HCT116 (cell line): ENCODE results near the gene XIAP. TPM values are rescaled to one million over a fixed set of nuclear protein-coding genes. Genes with fewer than 3 reads are reported as not detected.

Source experiments
- ATAC-seq: fragments of 200-7000 bp; cut with Tn5 transposase; 2 replicates; pipeline ENCODE4 v1.9.1; 2020; ENCODE audit warnings: mild to moderate bottlenecking, moderate library complexity
- BruUV-seq: library from RNA; stranded (reverse); fragments of 400-500 nt; replicated peaks from 2 replicates; lab custom pipeline; 2021; lab: Mats Ljungman, UMichigan
- CTCF ChIA-PET: fragments of 300-600 bp; sonication (Branson Sonifier 250); formaldehyde crosslinking; loops from one replicate; lab custom pipeline; 2021; ENCODE audit warnings: antibody characterized with exemption; lab: Charles Lee
- POLR2A ChIA-PET: fragments of 300-600, 350-600 bp; sonication (Branson Sonifier 250); formaldehyde crosslinking; loops from one replicate; lab custom pipeline; 2021; ENCODE audit warnings: antibody characterized with exemption; lab: Charles Lee
- RAD21 ChIA-PET, 2 experiments: fragments of 300-600 bp; sonication (Branson Sonifier 250); formaldehyde crosslinking; loops; one replicate each; lab custom pipeline; 2023; ENCODE audit warnings: low total read pairs in 2 of 2; ENCODE audit not compliant: uncharacterized antibody in 2 of 2, unreplicated experiment in 2 of 2, low non-redundant PET in 1 of 2; lab: Charles Lee
- DNase-seq: peaks from one replicate; pipeline ENCODE4 v3.0.0-alpha.2; 2010; ENCODE audit warnings: low read depth, low spot score
- H2AFZ ChIP-seq: fragments of 200-600 bp; shearing (Covaris generic), sonication (generic); 2 replicates; pipeline ENCODE4 v1.6.1; 2017; ENCODE audit warnings: low read depth, mixed run types, mixed read lengths, antibody characterized with exemption, low read length; ENCODE audit not compliant: poor library complexity, severe bottlenecking
- H3K27ac ChIP-seq: 2 replicates; pipeline ENCODE4 v1.5.1; 2012; ENCODE audit warnings: low read depth, low read length
- H3K27me3 ChIP-seq: fragments of 200-600 bp; sonication (generic); 2 replicates; pipeline ENCODE4 v1.6.1; 2016; ENCODE audit warnings: mixed run types, low read length, mixed read lengths; ENCODE audit not compliant: insufficient read depth
- H3K36me3 ChIP-seq, 2 experiments: fragments of 200-500 bp in 1 of 2; fragments of 200-600 bp in 1 of 2; sonication (Bioruptor generic) in 1 of 2; sonication (generic) in 1 of 2; 2 replicates each; pipeline versions ENCODE4 v1.5.1 to v1.6.1; 2014 to 2016; ENCODE audit warnings: low read length in 2 of 2, inconsistent platforms in 1 of 2, mixed read lengths in 1 of 2, mixed run types in 1 of 2; ENCODE audit not compliant: insufficient read depth in 2 of 2, control insufficient read depth in 1 of 2
- H3K4me1 ChIP-seq, 2 experiments: fragments of 200-600 bp in 1 of 2; sonication (generic) in 1 of 2; 2 replicates each; pipeline versions ENCODE4 v1.5.1 to v1.6.1; 2012 to 2017; ENCODE audit warnings: low read length in 2 of 2, inconsistent platforms in 1 of 2, mild to moderate bottlenecking in 1 of 2, mixed read lengths in 1 of 2, mixed run types in 1 of 2, moderate library complexity in 1 of 2; ENCODE audit not compliant: insufficient read depth in 2 of 2, control insufficient read depth in 1 of 2
- H3K4me2 ChIP-seq: fragments of 200-600 bp; sonication (generic); 2 replicates; pipeline ENCODE4 v1.6.1; 2017; ENCODE audit warnings: mixed run types, low read length, mixed read lengths
- H3K4me3 ChIP-seq, 2 experiments: fragments of 200-600 bp in 1 of 2; sonication (generic) in 1 of 2; replicated peaks in 1 of 2; 2 replicates each; pipeline ENCODE4 v1.5.1; 2011 to 2016; ENCODE audit warnings: low read length in 2 of 2, control low read depth in 1 of 2, low read depth in 1 of 2, mild to moderate bottlenecking in 1 of 2, mixed read lengths in 1 of 2, mixed run types in 1 of 2
- H3K79me2 ChIP-seq: fragments of 200-600 bp; sonication (generic); 2 replicates; pipeline ENCODE4 v1.6.1; 2017; ENCODE audit warnings: mild to moderate bottlenecking, mixed run types, low read length, moderate library complexity, mixed read lengths; ENCODE audit not compliant: insufficient read depth
- H3K9ac ChIP-seq: fragments of 200-600 bp; sonication (generic); 2 replicates; pipeline ENCODE4 v1.6.1; 2016; ENCODE audit warnings: low read length, mixed read lengths
- H3K9me2 ChIP-seq: fragments of 200-600 bp; sonication (generic), shearing (Covaris generic); 2 replicates; pipeline ENCODE4 v1.6.1; 2017; ENCODE audit warnings: mixed run types, mild to moderate bottlenecking, moderate library complexity; ENCODE audit not compliant: insufficient read depth
- H3K9me3 ChIP-seq, 2 experiments: fragments of 200-500 bp in 1 of 2; fragments of 200-600 bp in 1 of 2; sonication (Bioruptor generic) in 1 of 2; sonication (generic) in 1 of 2; 2 replicates each; pipeline ENCODE4 v1.6.1; 2014 to 2017; ENCODE audit warnings: low read length in 2 of 2, mixed read lengths in 2 of 2, inconsistent platforms in 1 of 2, low read depth in 1 of 2, mild to moderate bottlenecking in 1 of 2, mixed run types in 1 of 2, moderate library complexity in 1 of 2; ENCODE audit not compliant: control insufficient read depth in 1 of 2, insufficient read depth in 1 of 2
- H4K20me1 ChIP-seq: fragments of 200-600 bp; sonication (generic), shearing (Covaris generic); 2 replicates; pipeline ENCODE4 v1.6.1; 2017; ENCODE audit warnings: mixed run types, mild to moderate bottlenecking, moderate library complexity; ENCODE audit not compliant: insufficient read depth
- FOSL1 ChIP-seq: IDR thresholded peaks from 2 replicates; pipeline ENCODE4 v1.6.1; 2012; ENCODE audit warnings: low read depth
- JUND ChIP-seq: IDR thresholded peaks from 2 replicates; pipeline ENCODE4 v1.6.1; 2012
- POLR2A ChIP-seq: IDR thresholded peaks from 2 replicates; pipeline ENCODE4 v1.7.0; 2011; ENCODE audit warnings: borderline replicate concordance; ENCODE audit not compliant: insufficient read depth, insufficient read length; ENCODE audit errors: extremely low read depth
- RAD21 ChIP-seq: IDR thresholded peaks from 2 replicates; pipeline ENCODE4 v1.6.1; 2012; ENCODE audit warnings: low read depth, mild to moderate bottlenecking
- SIN3A ChIP-seq: IDR thresholded peaks from 2 replicates; pipeline ENCODE4 v1.6.1; 2012; ENCODE audit warnings: low read depth
- TCF7L2 ChIP-seq: IDR thresholded peaks from 2 replicates; pipeline ENCODE4 v1.7.0; 2011; ENCODE audit warnings: borderline replicate concordance, inconsistent platforms; ENCODE audit not compliant: insufficient read depth, insufficient read length; ENCODE audit errors: extremely low read depth
- ZFX ChIP-seq: fragments of 450-650 bp; IDR thresholded peaks from 2 replicates; pipeline ENCODE4 v1.6.1; 2017
- intact Hi-C: fragments of 100-400 bp; cut with micrococcal nuclease; formaldehyde crosslinking; loops from 2 replicates; pipeline ENCODE4 v1.10.0; 2022
- total RNA-seq: library from RNA; stranded (reverse); gene quantifications from one replicate; pipeline ENCODE4 v1.2.1, GENCODE V29; 2021; ENCODE audit not compliant: unreplicated experiment
- TF ChIP-seq, protein P1 (sequence below): IDR thresholded peaks from 2 replicates; pipeline ENCODE4 v1.6.1; 2012
- TF ChIP-seq, protein P2 (sequence below): IDR thresholded peaks from 2 replicates; pipeline ENCODE4 v1.6.1; 2012
- TF ChIP-seq, protein P3 (sequence below): IDR thresholded peaks from 2 replicates; pipeline ENCODE4 v1.6.1; 2012; ENCODE audit warnings: low read depth

Gene XIAP
- total RNA-seq, 1 experiment from 2014 or later: 41.0 TPM

- no peak for ATAC-seq
- no peaks in the 10 kb centered on the region for H3K79me2 ChIP-seq
- no peaks in the 10 kb centered on the region for H4K20me1 ChIP-seq
- BruUV-seq: no TSS peak
- ChIA-PET RAD21 (no interaction called here), CTCF (no interaction called here), POLR2A (no interaction called here)
- H3K36me3 ChIP-seq: no peaks in the 10 kb centered on the region
- no peak overlapping the region for H3K4me2 ChIP-seq
- H3K4me1 ChIP-seq: no peaks in the 10 kb centered on the region
- no peak overlapping the region for H3K27ac ChIP-seq
- H3K9me2 ChIP-seq: no peaks in the 10 kb centered on the region
- no peak overlapping the region for H2AFZ ChIP-seq
- TF ChIP-seq, protein P1, sequence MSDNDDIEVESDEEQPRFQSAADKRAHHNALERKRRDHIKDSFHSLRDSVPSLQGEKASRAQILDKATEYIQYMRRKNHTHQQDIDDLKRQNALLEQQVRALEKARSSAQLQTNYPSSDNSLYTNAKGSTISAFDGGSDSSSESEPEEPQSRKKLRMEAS: no peak
- TF ChIP-seq, protein P2, sequence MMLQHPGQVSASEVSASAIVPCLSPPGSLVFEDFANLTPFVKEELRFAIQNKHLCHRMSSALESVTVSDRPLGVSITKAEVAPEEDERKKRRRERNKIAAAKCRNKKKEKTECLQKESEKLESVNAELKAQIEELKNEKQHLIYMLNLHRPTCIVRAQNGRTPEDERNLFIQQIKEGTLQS: no peak
- TF ChIP-seq, protein P3, sequence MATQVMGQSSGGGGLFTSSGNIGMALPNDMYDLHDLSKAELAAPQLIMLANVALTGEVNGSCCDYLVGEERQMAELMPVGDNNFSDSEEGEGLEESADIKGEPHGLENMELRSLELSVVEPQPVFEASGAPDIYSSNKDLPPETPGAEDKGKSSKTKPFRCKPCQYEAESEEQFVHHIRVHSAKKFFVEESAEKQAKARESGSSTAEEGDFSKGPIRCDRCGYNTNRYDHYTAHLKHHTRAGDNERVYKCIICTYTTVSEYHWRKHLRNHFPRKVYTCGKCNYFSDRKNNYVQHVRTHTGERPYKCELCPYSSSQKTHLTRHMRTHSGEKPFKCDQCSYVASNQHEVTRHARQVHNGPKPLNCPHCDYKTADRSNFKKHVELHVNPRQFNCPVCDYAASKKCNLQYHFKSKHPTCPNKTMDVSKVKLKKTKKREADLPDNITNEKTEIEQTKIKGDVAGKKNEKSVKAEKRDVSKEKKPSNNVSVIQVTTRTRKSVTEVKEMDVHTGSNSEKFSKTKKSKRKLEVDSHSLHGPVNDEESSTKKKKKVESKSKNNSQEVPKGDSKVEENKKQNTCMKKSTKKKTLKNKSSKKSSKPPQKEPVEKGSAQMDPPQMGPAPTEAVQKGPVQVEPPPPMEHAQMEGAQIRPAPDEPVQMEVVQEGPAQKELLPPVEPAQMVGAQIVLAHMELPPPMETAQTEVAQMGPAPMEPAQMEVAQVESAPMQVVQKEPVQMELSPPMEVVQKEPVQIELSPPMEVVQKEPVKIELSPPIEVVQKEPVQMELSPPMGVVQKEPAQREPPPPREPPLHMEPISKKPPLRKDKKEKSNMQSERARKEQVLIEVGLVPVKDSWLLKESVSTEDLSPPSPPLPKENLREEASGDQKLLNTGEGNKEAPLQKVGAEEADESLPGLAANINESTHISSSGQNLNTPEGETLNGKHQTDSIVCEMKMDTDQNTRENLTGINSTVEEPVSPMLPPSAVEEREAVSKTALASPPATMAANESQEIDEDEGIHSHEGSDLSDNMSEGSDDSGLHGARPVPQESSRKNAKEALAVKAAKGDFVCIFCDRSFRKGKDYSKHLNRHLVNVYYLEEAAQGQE: no peak
- TF ChIP-seq ZFX: no peak
- TF ChIP-seq POLR2A: no peak
- TF ChIP-seq RAD21: no peak
- TF ChIP-seq FOSL1: no peak
- TF ChIP-seq JUND: no peak
- TF ChIP-seq TCF7L2: no peak
- TF ChIP-seq SIN3A: no peak
- no peaks in the 10 kb centered on the region for H3K9me3 ChIP-seq
- intact Hi-C loops: no loop called here
- H3K4me3 ChIP-seq: no peak overlapping the region
- no peaks in the 10 kb centered on the region for H3K27me3 ChIP-seq
- no peak overlapping the region for H3K9ac ChIP-seq
- DNase-seq: no peak
These were observed 83.2 kb downstream of the XIAP start for GRCh38 chrX:123943074-123943473.
